ENCODE results near the gene CERS6. TPM values are rescaled to one million over a fixed set of nuclear protein-coding genes. Genes with fewer than 3 reads are reported as not detected.

The CERS6 gene
- total and polyA plus RNA-seq, 2 experiments from 2014 or later, result 7.4 to 35.0 TPM

- no peaks in the 10 kb centered on the region for H3K36me3 ChIP-seq (ENCODE audit: insufficient read depth)
- 0 out of 2 replicates have a peak overlapping the region, but pooled peaks have one; percentile 37 for H3K4me2 ChIP-seq
- Mint-ChIP-seq H3K4me1 (peaks cover 55% of the 10 kb centered on the region), H3K27me3 (ENCODE audit: insufficient read depth, low read depth, poor library complexity) (no peaks in the 10 kb centered on the region), H3K4me3 (no peak overlapping the region; the same call in 2 of the 3 replicates), H3K36me3 (ENCODE audit: low read depth) (no peaks in the 10 kb centered on the region), H3K27ac (peak overlapping the region; percentile 60; the same call in 1 of the 2 replicates), H3K9me3 (no peaks in the 10 kb centered on the region)
- no peaks in the 10 kb centered on the region for H4K20me1 ChIP-seq (replicated peaks; ENCODE audit: insufficient read depth)
- no peak overlapping the region for H3K27ac ChIP-seq (ENCODE audit: low read depth)
- no peaks in the 10 kb centered on the region for H3K27me3 ChIP-seq (ENCODE audit: insufficient read depth)
- no peaks in the 10 kb centered on the region for H3F3A ChIP-seq (replicated peaks; ENCODE audit: low read depth)
- no peak overlapping the region for H2AFZ ChIP-seq
- H3K9me2 ChIP-seq (ENCODE audit: insufficient read depth), result no peaks in the 10 kb centered on the region
- ATAC-seq (peak; percentile 40), DNase-seq (ENCODE audit: low spot score) (no peak)
- TF ChIP-seq NANOG (IDR thresholded peaks at IDR 0.05; ENCODE audit: borderline replicate concordance) (no peak), EZH2phosphoT487 (IDR thresholded peaks at IDR 0.05; ENCODE audit: unreplicated experiment) (no peak), ETS1 (IDR thresholded peaks at IDR 0.05) (no peak), STAT1 (IDR thresholded peaks at IDR 0.05; ENCODE audit: unreplicated experiment) (no peak), EZH2 (IDR thresholded peaks at IDR 0.05; ENCODE audit: low read depth, unreplicated experiment) (no peak), POLR2AphosphoS5 (IDR thresholded peaks at IDR 0.05; ENCODE audit: low read depth) (no peak), ZNF114 (CRISPR knock-in tag; IDR thresholded peaks at IDR 0.05) (no peak), ZNF462 (CRISPR knock-in tag; IDR thresholded peaks at IDR 0.05) (no peak), JUNB (IDR thresholded peaks at IDR 0.05; ENCODE audit: unreplicated experiment) (no peak), ZNF331 (CRISPR knock-in tag; IDR thresholded peaks at IDR 0.05; ENCODE audit: low read depth) (no peak), CTCF (conservative IDR thresholded peaks at IDR 0.05; ENCODE audit: low read depth in 2 of 2) (no peak), CREB1 (CRISPR knock-in tag; IDR thresholded peaks at IDR 0.05; ENCODE audit: low read depth) (no peak), REST (IDR thresholded peaks at IDR 0.05; ENCODE audit: unreplicated experiment) (no peak)
- H3K4me3 ChIP-seq, result no peak overlapping the region
- peaks cover 17% of the 10 kb centered on the region; the same call in 1 of the 2 replicates for H3K79me2 ChIP-seq (replicated peaks; ENCODE audit: insufficient read depth)
- peaks cover 61% of the 10 kb centered on the region for H3K4me1 ChIP-seq (ENCODE audit: insufficient read depth)
Measured at GRCh38 chr2:168592181-168592831, 136.2 kb downstream of the CERS6 start.
